Measurements from ENCODE around the gene FCGR1A.
"Not testable (repeated sequence)": the region's sequence is repeated elsewhere in the genome, so short reads cannot be mapped to it uniquely, and the experiment has no call there.

The FCGR1A gene

DNA sequence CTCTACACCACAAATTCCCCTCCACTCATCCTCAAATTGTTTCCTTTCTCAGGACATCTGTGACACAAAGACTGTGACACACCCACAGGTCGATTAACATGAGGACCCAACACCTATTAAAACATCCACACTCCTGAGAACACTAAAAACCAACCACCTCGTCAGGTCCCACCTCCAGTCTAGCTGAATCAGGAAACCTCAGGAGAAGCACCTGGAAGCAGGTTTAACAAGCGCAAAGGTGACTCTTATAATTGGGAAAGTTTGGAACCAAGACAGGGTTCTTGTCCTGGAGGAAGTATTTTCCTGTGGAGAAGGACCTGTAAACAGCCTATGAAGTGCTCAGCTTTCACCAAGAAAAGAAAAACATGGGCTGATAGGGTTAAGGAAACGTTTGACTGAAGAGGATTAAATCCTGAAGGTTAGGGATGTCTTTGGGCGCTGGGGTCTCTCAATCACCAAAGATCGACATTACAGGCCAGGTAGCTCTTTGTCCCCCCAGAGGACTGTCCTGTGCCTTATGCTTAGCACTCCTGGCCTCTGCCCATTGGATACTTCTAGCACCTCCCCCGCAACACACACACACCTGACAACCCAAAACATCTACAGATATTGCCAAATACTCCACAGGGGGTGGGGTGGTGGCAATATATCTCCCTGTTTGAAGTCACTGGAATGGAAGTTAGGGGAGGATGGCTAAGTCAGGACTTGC lies 28.4 kb downstream of the FCGR1A start:
- not testable (repeated sequence) for H3K9me3 ChIP-seq (ENCODE audit: control insufficient read depth in 2 of 2, low read length in 2 of 2); H3K27me3 ChIP-seq (ENCODE audit: control insufficient read depth in 1 of 2, insufficient read depth in 2 of 2, low read length in 2 of 2); H3K9ac ChIP-seq (ENCODE audit: low read length in 2 of 2); H3K36me3 ChIP-seq (ENCODE audit: control insufficient read depth in 2 of 2, insufficient read depth in 2 of 2, low read length in 2 of 2); H3K4me1 ChIP-seq (ENCODE audit: control insufficient read depth, insufficient read depth, low read length); H3K4me3 ChIP-seq (ENCODE audit: low read length in 2 of 2); H3K27ac ChIP-seq (ENCODE audit: low read length)

- H3K9ac ChIP-seq (ENCODE audit: low read length in 2 of 2): peak overlapping the region in 1 of 2 donors; percentile 32
- H3K27me3 ChIP-seq (ENCODE audit: control insufficient read depth in 1 of 2, insufficient read depth in 2 of 2, low read length in 2 of 2); H3K9me3 ChIP-seq (ENCODE audit: control insufficient read depth in 2 of 2, low read length in 2 of 2); H3K4me1 ChIP-seq (ENCODE audit: control insufficient read depth, insufficient read depth, low read length); H3K27ac ChIP-seq (ENCODE audit: low read length); H3K36me3 ChIP-seq (ENCODE audit: control insufficient read depth in 2 of 2, insufficient read depth in 2 of 2, low read length in 2 of 2): not testable (repeated sequence)
- H3K4me3 ChIP-seq (ENCODE audit: low read length in 2 of 2): peak overlapping the region; percentile 54 to 65
Measured at GRCh38 chr1:149811514-149811889, 29.0 kb downstream of the FCGR1A start.

DNA sequence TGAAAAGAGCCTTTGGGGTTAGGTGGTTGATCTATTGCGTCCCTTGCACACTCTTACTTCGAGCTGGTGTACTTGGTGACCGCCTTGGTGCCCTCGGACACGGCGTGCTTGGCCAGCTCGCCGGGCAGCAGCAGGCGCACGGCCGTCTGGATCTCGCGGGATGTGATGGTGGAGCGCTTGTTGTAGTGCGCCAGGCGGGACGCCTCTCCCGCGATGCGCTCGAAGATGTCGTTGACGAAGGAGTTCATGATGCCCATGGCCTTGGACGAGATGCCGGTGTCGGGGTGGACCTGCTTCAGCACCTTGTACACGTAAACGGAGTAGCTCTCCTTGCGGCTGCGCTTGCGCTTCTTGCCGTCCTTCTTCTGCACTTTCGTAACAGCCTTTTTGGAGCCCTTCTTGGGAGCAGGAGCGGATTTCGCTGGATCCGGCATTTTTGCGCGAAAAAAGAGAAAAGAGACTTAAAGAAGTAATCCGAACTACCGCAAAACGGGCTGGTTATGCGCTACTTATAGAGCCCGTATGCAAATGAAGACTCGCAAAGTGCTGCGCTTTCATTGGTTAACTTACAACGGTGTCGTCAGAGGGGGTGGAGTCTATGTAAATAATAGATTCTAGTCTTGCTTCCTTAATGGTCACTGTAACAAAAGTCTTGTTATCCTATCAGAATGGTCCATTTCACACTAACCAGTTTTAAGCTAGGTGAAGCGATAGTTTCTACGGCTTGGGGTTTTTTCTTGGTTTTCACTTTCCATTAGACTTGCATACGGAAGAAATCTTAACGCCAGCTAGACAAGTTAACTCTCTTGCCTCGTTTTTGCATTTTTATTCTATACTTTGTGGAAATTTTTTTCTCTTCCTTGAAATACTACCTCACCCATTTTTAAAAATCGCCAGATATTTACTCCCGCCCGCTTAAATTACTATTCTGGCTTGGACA lies 29.7 kb downstream of the FCGR1A start:
- Histone ChIP-seq H3K4me3 (ENCODE audit: low read length in 2 of 2) (peak overlapping the region; percentile 68 to 76), H3K9ac (ENCODE audit: low read length in 2 of 2) (peak overlapping the region; percentile 64 to 71), H3K27ac (ENCODE audit: low read length) (peak overlapping the region; percentile 82)
- H3K4me1 ChIP-seq (ENCODE audit: control insufficient read depth, insufficient read depth, low read length); H3K9me3 ChIP-seq (ENCODE audit: control insufficient read depth in 2 of 2, low read length in 2 of 2); H3K36me3 ChIP-seq (ENCODE audit: control insufficient read depth in 2 of 2, insufficient read depth in 2 of 2, low read length in 2 of 2); H3K27me3 ChIP-seq (ENCODE audit: control insufficient read depth in 1 of 2, insufficient read depth in 2 of 2, low read length in 2 of 2): not testable (repeated sequence)

DNA sequence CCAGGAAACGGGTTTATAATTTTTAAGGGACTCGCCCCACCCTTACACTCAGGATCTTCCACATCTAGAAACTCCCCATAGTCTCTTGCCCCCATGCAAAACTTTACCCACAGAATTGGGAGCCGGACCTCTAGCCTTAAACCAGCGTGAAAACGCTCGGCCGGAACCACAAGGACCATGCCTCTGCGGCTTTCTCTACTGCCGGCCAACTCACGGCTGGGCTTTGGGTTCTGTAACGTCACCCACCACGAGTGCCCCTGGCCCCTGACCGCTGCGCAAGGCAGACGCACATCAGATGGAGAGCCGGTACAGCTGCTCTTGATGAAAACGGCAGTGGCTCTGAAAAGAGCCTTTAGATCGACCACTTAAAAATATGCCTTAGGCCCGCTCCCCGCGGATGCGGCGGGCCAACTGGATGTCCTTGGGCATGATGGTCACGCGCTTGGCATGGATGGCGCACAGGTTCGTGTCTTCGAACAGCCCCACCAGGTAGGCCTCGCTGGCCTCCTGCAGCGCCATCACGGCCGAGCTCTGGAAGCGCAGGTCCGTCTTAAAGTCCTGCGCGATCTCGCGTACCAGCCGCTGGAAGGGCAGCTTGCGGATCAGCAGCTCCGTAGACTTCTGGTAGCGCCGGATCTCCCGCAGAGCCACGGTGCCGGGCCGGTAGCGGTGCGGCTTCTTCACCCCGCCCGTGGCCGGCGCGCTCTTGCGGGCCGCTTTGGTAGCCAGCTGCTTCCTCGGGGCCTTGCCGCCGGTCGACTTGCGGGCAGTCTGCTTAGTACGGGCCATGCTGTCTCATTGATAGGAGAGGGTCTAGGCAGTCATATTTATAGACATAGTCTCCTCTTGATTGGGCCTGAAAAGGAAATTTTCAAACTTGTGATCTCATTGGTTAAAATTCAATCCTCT lies 30.7 kb downstream of the FCGR1A start:
- H3K27me3 ChIP-seq (ENCODE audit: control insufficient read depth in 1 of 2, insufficient read depth in 2 of 2, low read length in 2 of 2); H3K4me1 ChIP-seq (ENCODE audit: control insufficient read depth, insufficient read depth, low read length); H3K36me3 ChIP-seq (ENCODE audit: control insufficient read depth in 2 of 2, insufficient read depth in 2 of 2, low read length in 2 of 2); H3K9me3 ChIP-seq (ENCODE audit: control insufficient read depth in 2 of 2, low read length in 2 of 2): not testable (repeated sequence)
- H3K4me3 ChIP-seq (ENCODE audit: low read length in 2 of 2): peak overlapping the region; percentile 40 to 76
- H3K9ac ChIP-seq (ENCODE audit: low read length in 2 of 2): peak overlapping the region; percentile 37 to 55
- peak overlapping the region; percentile 82 for H3K27ac ChIP-seq (ENCODE audit: low read length)

DNA sequence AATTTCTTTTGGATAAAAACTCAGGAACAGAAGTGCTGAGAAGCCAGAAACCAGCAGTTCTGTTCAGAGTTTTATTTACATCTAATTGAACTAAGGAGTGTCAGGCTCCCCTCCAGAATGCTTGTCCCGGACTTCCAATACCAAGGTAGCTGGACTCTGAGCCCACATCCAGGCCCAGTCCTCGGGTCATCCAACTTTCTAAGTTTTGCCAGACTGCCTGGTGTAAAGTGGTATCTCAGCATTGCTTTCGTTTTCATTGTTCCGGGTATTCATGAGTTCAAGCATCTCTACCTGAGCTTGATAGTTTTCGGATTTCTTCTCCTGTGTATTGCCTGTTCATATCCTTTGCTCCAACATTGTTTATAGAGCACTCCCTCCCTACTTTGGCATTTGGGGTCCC lies 37.9 kb downstream of the FCGR1A start:
- H3K9ac ChIP-seq (ENCODE audit: low read length in 2 of 2); H3K27me3 ChIP-seq (ENCODE audit: control insufficient read depth in 1 of 2, insufficient read depth in 2 of 2, low read length in 2 of 2); H3K4me3 ChIP-seq (ENCODE audit: low read length in 2 of 2); H3K9me3 ChIP-seq (ENCODE audit: control insufficient read depth in 2 of 2, low read length in 2 of 2); H3K36me3 ChIP-seq (ENCODE audit: control insufficient read depth in 2 of 2, insufficient read depth in 2 of 2, low read length in 2 of 2); H3K27ac ChIP-seq (ENCODE audit: low read length); H3K4me1 ChIP-seq (ENCODE audit: control insufficient read depth, insufficient read depth, low read length): not testable (repeated sequence)

- not testable (repeated sequence) for H3K9ac ChIP-seq (ENCODE audit: low read length in 2 of 2); H3K4me1 ChIP-seq (ENCODE audit: control insufficient read depth, insufficient read depth, low read length); H3K36me3 ChIP-seq (ENCODE audit: control insufficient read depth in 2 of 2, insufficient read depth in 2 of 2, low read length in 2 of 2); H3K9me3 ChIP-seq (ENCODE audit: control insufficient read depth in 2 of 2, low read length in 2 of 2); H3K4me3 ChIP-seq (ENCODE audit: low read length in 2 of 2); H3K27ac ChIP-seq (ENCODE audit: low read length); H3K27me3 ChIP-seq (ENCODE audit: control insufficient read depth in 1 of 2, insufficient read depth in 2 of 2, low read length in 2 of 2)
Measured at GRCh38 chr1:149826555-149826954, 44.1 kb downstream of the FCGR1A start.

- H3K9ac ChIP-seq (ENCODE audit: low read length in 2 of 2); H3K27me3 ChIP-seq (ENCODE audit: control insufficient read depth in 1 of 2, insufficient read depth in 2 of 2, low read length in 2 of 2); H3K27ac ChIP-seq (ENCODE audit: low read length); H3K36me3 ChIP-seq (ENCODE audit: control insufficient read depth in 2 of 2, insufficient read depth in 2 of 2, low read length in 2 of 2); H3K4me1 ChIP-seq (ENCODE audit: control insufficient read depth, insufficient read depth, low read length); H3K4me3 ChIP-seq (ENCODE audit: low read length in 2 of 2); H3K9me3 ChIP-seq (ENCODE audit: control insufficient read depth in 2 of 2, low read length in 2 of 2): not testable (repeated sequence)
Measured at GRCh38 chr1:149831764-149832315, 49.3 kb downstream of the FCGR1A start.

DNA sequence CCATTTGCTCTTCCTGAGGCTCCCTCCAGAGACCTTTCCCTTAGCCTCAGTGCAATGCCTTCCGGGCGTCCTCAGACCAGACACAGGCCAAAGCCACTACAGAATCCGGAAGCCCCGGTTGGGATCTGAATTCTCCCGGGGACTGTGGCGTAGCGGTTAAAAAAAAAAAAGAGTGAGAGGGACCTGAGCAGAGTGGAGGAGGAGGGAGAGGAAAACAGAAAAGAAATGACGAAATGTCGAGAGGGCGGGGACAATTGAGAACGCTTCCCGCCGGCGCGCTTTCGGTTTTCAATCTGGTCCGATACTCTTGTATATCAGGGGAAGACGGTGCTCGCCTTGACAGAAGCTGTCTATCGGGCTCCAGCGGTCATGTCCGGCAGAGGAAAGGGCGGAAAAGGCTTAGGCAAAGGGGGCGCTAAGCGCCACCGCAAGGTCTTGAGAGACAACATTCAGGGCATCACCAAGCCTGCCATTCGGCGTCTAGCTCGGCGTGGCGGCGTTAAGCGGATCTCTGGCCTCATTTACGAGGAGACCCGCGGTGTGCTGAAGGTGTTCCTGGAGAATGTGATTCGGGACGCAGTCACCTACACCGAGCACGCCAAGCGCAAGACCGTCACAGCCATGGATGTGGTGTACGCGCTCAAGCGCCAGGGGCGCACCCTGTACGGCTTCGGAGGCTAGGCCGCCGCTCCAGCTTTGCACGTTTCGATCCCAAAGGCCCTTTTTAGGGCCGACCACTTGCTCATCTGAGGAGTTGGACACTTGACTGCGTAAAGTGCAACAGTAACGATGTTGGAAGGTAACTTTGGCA lies 50.0 kb downstream of the FCGR1A start:
- not testable (repeated sequence) for H3K4me3 ChIP-seq (ENCODE audit: low read length in 2 of 2); H3K9me3 ChIP-seq (ENCODE audit: control insufficient read depth in 2 of 2, low read length in 2 of 2); H3K27me3 ChIP-seq (ENCODE audit: control insufficient read depth in 1 of 2, insufficient read depth in 2 of 2, low read length in 2 of 2); H3K4me1 ChIP-seq (ENCODE audit: control insufficient read depth, insufficient read depth, low read length); H3K27ac ChIP-seq (ENCODE audit: low read length); H3K36me3 ChIP-seq (ENCODE audit: control insufficient read depth in 2 of 2, insufficient read depth in 2 of 2, low read length in 2 of 2); H3K9ac ChIP-seq (ENCODE audit: low read length in 2 of 2)

DNA sequence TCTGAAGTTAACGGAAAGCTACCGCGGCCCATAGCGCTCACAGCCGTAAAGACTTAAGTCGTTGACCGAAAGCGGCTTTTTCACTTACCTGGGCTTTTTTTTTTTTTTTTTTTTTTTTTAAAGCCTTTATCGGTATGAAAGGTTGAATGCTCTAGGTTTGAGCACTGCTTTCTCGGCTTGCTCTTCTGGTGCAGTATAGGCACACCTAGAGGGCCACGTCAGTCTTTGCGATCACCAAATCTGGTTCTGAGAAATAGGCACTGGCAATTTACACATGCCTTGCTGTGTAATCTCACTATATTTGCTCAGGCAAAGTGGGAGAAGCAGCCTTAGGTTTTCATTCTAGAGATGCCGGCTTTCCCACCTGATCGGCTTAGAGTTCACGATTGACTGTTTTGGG lies 50.6 kb downstream of the FCGR1A start:
- H3K9ac ChIP-seq (ENCODE audit: low read length in 2 of 2); H3K27me3 ChIP-seq (ENCODE audit: control insufficient read depth in 1 of 2, insufficient read depth in 2 of 2, low read length in 2 of 2); H3K9me3 ChIP-seq (ENCODE audit: control insufficient read depth in 2 of 2, low read length in 2 of 2); H3K36me3 ChIP-seq (ENCODE audit: control insufficient read depth in 2 of 2, insufficient read depth in 2 of 2, low read length in 2 of 2); H3K27ac ChIP-seq (ENCODE audit: low read length); H3K4me1 ChIP-seq (ENCODE audit: control insufficient read depth, insufficient read depth, low read length); H3K4me3 ChIP-seq (ENCODE audit: low read length in 2 of 2): not testable (repeated sequence)

- not testable (repeated sequence) for H3K9me3 ChIP-seq (ENCODE audit: control insufficient read depth in 2 of 2, low read length in 2 of 2); H3K27me3 ChIP-seq (ENCODE audit: control insufficient read depth in 1 of 2, insufficient read depth in 2 of 2, low read length in 2 of 2); H3K9ac ChIP-seq (ENCODE audit: low read length in 2 of 2); H3K4me1 ChIP-seq (ENCODE audit: control insufficient read depth, insufficient read depth, low read length); H3K27ac ChIP-seq (ENCODE audit: low read length); H3K4me3 ChIP-seq (ENCODE audit: low read length in 2 of 2); H3K36me3 ChIP-seq (ENCODE audit: control insufficient read depth in 2 of 2, insufficient read depth in 2 of 2, low read length in 2 of 2)
Measured at GRCh38 chr1:149841149-149841548, 58.7 kb downstream of the FCGR1A start.

Data from stomach smooth muscle (tissue), 2 donors.